Progenitor cell of endocrine pancreas (in vitro differentiated cells): ENCODE data around the gene EFHD2. TPM values are rescaled to one million over a fixed set of nuclear protein-coding genes. Genes with fewer than 3 reads are reported as not detected.
"Not testable (repeated sequence)": the region's sequence is repeated elsewhere in the genome, so short reads cannot be mapped to it uniquely, and the experiment has no call there.

ENCODE experiments used
- DNase-seq: peaks from one replicate; pipeline ENCODE4 v3.0.0; 2021; ENCODE audit warnings: low spot score; ENCODE audit not compliant: unreplicated experiment
- H3K27ac Mint-ChIP-seq: 2 replicates; pipeline ENCODE4 v1.8.0; 2021; ENCODE audit warnings: mild to moderate bottlenecking, moderate library complexity, mixed read lengths
- H3K27me3 Mint-ChIP-seq: 2 replicates; pipeline ENCODE4 v1.8.0; 2021; ENCODE audit warnings: mixed read lengths
- H3K36me3 Mint-ChIP-seq: 2 replicates; pipeline ENCODE4 v1.8.0; 2022; ENCODE audit warnings: mixed read lengths; ENCODE audit not compliant: insufficient read depth
- H3K4me1 Mint-ChIP-seq: 2 replicates; pipeline ENCODE4 v1.8.0; 2021; ENCODE audit warnings: low read depth, mixed read lengths
- H3K4me3 Mint-ChIP-seq: 2 replicates; pipeline ENCODE4 v1.8.0; 2021; ENCODE audit warnings: low read depth, mild to moderate bottlenecking, moderate library complexity, mixed read lengths
- H3K9me3 Mint-ChIP-seq: 2 replicates; pipeline ENCODE4 v1.8.0; 2021; ENCODE audit warnings: low read depth, mixed read lengths
- CTCF ChIP-seq: fragments of 200-600 bp; sonication (generic); IDR thresholded peaks from one replicate; pipeline ENCODE4 v1.5.0; 2021; ENCODE audit warnings: antibody characterized with exemption, mild to moderate bottlenecking; ENCODE audit not compliant: unreplicated experiment
- total RNA-seq: library from RNA; stranded (reverse); gene quantifications from 2 replicates; pipeline ENCODE4 v1.2.1, GENCODE V29; 2021

EFHD2 gene
- total RNA-seq, 1 donor from 2014 or later = 19.4 TPM

DNA sequence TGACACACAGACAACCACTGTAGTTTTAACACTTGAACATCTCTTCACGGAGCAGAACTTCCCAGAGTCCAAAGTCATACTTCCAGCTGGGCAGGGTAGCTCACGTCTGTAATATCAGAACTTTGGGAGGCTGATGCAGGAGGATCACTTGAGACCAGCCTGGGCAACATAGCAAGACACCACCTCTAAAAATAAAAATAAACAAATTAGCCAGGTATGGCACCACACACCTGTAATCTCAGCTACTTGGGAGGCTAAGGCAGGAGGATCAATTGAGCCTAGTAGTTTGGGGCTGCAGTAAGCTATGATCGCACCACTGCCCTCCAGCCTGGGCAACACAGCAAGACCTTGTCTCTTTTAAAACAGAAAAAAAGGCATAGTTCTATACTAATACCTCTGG lies 24.3 kb upstream of the EFHD2 start:
- no peak for TF ChIP-seq CTCF
- no peak overlapping the region for H3K27ac Mint-ChIP-seq
- no peak for DNase-seq
- H3K9me3 Mint-ChIP-seq = no peaks in the 10 kb centered on the region
- no peak overlapping the region for H3K4me3 Mint-ChIP-seq
- H3K4me1 Mint-ChIP-seq = no peaks in the 10 kb centered on the region
- H3K36me3 Mint-ChIP-seq = no peaks in the 10 kb centered on the region
- H3K27me3 Mint-ChIP-seq = peaks cover 77% of the 10 kb centered on the region

DNA sequence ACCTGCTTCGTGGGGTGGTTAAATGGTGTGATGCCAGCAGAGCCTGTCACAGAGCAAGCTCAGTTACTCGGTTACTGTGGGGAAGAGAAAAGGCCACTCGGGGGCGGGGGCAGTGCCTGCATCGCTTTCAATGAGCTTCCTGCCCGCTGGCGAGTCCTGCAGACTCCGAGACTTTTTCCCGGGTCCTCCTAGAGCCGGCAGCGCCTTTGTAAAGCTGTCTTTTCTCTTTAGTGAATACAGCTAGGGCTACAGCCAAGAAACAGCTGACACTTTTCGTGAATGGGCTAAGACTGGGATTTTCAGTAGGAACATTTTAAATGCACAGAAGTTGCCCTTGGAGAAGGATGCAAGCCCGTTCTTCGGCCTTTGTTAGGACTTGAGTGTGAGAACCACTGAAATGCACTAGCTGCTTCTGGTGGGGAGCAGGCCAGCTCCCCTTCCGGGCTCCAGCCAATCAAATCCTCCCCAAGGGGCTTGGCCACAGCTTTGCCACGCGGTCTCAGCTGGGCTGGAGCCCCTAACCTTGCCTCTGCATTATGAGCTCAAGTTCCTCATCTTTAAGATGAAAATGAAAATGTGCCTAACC lies 23.4 kb upstream of the EFHD2 start:
- TF ChIP-seq CTCF = no peak
- Mint-ChIP-seq H3K4me3 (no peak overlapping the region), H3K27me3 (peaks cover 74% of the 10 kb centered on the region), H3K4me1 (no peaks in the 10 kb centered on the region), H3K36me3 (no peaks in the 10 kb centered on the region), H3K27ac (no peak overlapping the region), H3K9me3 (no peaks in the 10 kb centered on the region)
- DNase-seq = no peak

GRCh38 chr1:15388201-15388880 lies 21.3 kb upstream of the EFHD2 start:
- no peaks in the 10 kb centered on the region for H3K36me3 Mint-ChIP-seq
- no peak for DNase-seq
- TF ChIP-seq CTCF = no peak
- H3K4me3 Mint-ChIP-seq = no peak overlapping the region
- H3K4me1 Mint-ChIP-seq = no peaks in the 10 kb centered on the region
- H3K9me3 Mint-ChIP-seq = no peaks in the 10 kb centered on the region
- no peak overlapping the region for H3K27ac Mint-ChIP-seq
- H3K27me3 Mint-ChIP-seq = peaks cover 66% of the 10 kb centered on the region

- not testable (repeated sequence) for DNase-seq, H3K27ac Mint-ChIP-seq, H3K9me3 Mint-ChIP-seq, H3K36me3 Mint-ChIP-seq, H3K4me3 Mint-ChIP-seq, H3K4me1 Mint-ChIP-seq
- H3K27me3 Mint-ChIP-seq = peaks cover 51% of the 10 kb centered on the region
These were observed 19.9 kb upstream of the EFHD2 start for GRCh38 chr1:15389828-15390227.

- Mint-ChIP-seq H3K27ac (no peak overlapping the region), H3K4me3 (no peak overlapping the region)
These were observed 19.0 kb upstream of the EFHD2 start for GRCh38 chr1:15390667-15391066.

More at GRCh38 chr1:15390667-15391066, 19.0 kb upstream of the EFHD2 start:
- H3K27me3 Mint-ChIP-seq = peaks cover 42% of the 10 kb centered on the region
- no peaks in the 10 kb centered on the region for H3K9me3 Mint-ChIP-seq
- H3K36me3 Mint-ChIP-seq = no peaks in the 10 kb centered on the region
- peaks cover 4% of the 10 kb centered on the region for H3K4me1 Mint-ChIP-seq
- no peak for DNase-seq
- TF ChIP-seq CTCF = no peak
